Endothelial cell of umbilical vein (primary cell): ENCODE results near the gene FANCE.

Experiments used
- CTCF ChIP-seq, 2 donors: IDR thresholded peaks; 1 replicate in 1 of 2; 2 replicates in 1 of 2; pipeline ENCODE4 v1.5.1; 2011; ENCODE audit warnings: low read length in 2 of 2, mild to moderate bottlenecking in 2 of 2, moderate library complexity in 2 of 2, control low read depth in 1 of 2, inconsistent platforms in 1 of 2, low read depth in 1 of 2; ENCODE audit not compliant: insufficient read depth in 1 of 2; ENCODE audit errors: extremely low read depth in 1 of 2
- EZH2 ChIP-seq: IDR thresholded peaks from 2 replicates; pipeline ENCODE4 v1.6.1; 2012; ENCODE audit warnings: borderline replicate concordance, low read depth, mild to moderate bottlenecking, moderate library complexity, low read length, inconsistent platforms; ENCODE audit not compliant: severe bottlenecking
- FOS ChIP-seq: IDR thresholded peaks from 2 replicates; pipeline ENCODE4 v1.6.1; 2011; ENCODE audit warnings: mild to moderate bottlenecking, low read length, moderate library complexity, borderline replicate concordance; ENCODE audit not compliant: insufficient read depth
- JUN ChIP-seq: IDR thresholded peaks from 2 replicates; pipeline ENCODE4 v1.6.1; 2011; ENCODE audit warnings: borderline replicate concordance, low read depth; ENCODE audit not compliant: insufficient read length, insufficient read depth
- MAX ChIP-seq: IDR thresholded peaks from 2 replicates; pipeline ENCODE4 v1.6.1; 2011; ENCODE audit not compliant: insufficient read depth, insufficient read length
- MYC ChIP-seq: IDR thresholded peaks from one replicate; pipeline ENCODE4 v1.6.1; 2011; ENCODE audit warnings: mild to moderate bottlenecking, low read depth, low read length
- POLR2A ChIP-seq: IDR thresholded peaks from 2 replicates; pipeline ENCODE4 v1.6.1; 2012; ENCODE audit warnings: low read depth, mild to moderate bottlenecking, control low read depth, low read length
- POLR2AphosphoS5 ChIP-seq: IDR thresholded peaks from 2 replicates; pipeline ENCODE4 v1.6.1; 2012; ENCODE audit warnings: low read depth, mild to moderate bottlenecking, control low read depth, low read length, moderate library complexity; ENCODE audit not compliant: insufficient read depth

- TF ChIP-seq MAX (no peak), CTCF (IDR thresholded peaks at IDR 0.05; ENCODE audit: extremely low read depth in 1 of 2, insufficient read depth in 1 of 2, low read depth in 1 of 2, low read length in 2 of 2) (no peak), POLR2AphosphoS5 (no peak), MYC (no peak), POLR2A (no peak), FOS (no peak), EZH2 (no peak), JUN (no peak)
Measured at GRCh38 chr6:35512740-35513139, 60.6 kb downstream of the FANCE start, which contains the start of gene TULP1.
